Naive thymus-derived CD4-positive, alpha-beta T cell (primary cell): ENCODE measurements around the gene C1QA. TPM values are rescaled to one million over a fixed set of nuclear protein-coding genes. Genes with fewer than 3 reads are reported as not detected.

Source experiments
- ATAC-seq: fragments of 150-1000 bp; cut with Tn5 transposase; 2 replicates; pipeline ENCODE4 v1.10.0; 2021; ENCODE audit warnings: mild to moderate bottlenecking, moderate library complexity
- CTCF ChIA-PET: fragments of 350-600 bp; sonication (Branson Sonifier 250); formaldehyde crosslinking; loops from one replicate; lab custom pipeline; 2021; ENCODE audit warnings: antibody characterized with exemption; lab: Charles Lee
- POLR2A ChIA-PET: fragments of 350-600 bp; sonication (Branson Sonifier 250); formaldehyde crosslinking; loops from one replicate; lab custom pipeline; 2021; ENCODE audit warnings: antibody characterized with exemption, inconsistent platforms; lab: Charles Lee
- DNase-seq, 9 donors: peaks; one replicate each; pipeline versions ENCODE4 v3.0.0 to v3.0.0-alpha.2; 2020 to 2022; ENCODE audit warnings: mixed read lengths in 1 of 9
- H3K27ac ChIP-seq: one replicate; pipeline ENCODE4 v1.7.0; 2013; ENCODE audit warnings: mild to moderate bottlenecking, low read depth, low read length, moderate library complexity
- H3K27me3 ChIP-seq, 2 donors: one replicate each; pipeline ENCODE4 v1.7.0; 2013; ENCODE audit warnings: low read length in 2 of 2, mild to moderate bottlenecking in 2 of 2, moderate library complexity in 2 of 2; ENCODE audit not compliant: control insufficient read depth in 2 of 2, insufficient read depth in 2 of 2
- H3K36me3 ChIP-seq, 3 experiments: 1 replicate in 2 of 3; 2 replicates in 1 of 3; pipeline ENCODE4 v1.7.0; 2013; ENCODE audit warnings: low read length in 3 of 3, mild to moderate bottlenecking in 3 of 3, moderate library complexity in 1 of 3; ENCODE audit not compliant: insufficient read depth in 3 of 3, control insufficient read depth in 2 of 3
- H3K4me1 ChIP-seq, 2 donors: one replicate each; pipeline ENCODE4 v1.7.0; 2013; ENCODE audit warnings: low read length in 2 of 2, mild to moderate bottlenecking in 2 of 2, moderate library complexity in 1 of 2; ENCODE audit not compliant: control insufficient read depth in 2 of 2, insufficient read depth in 2 of 2
- H3K4me3 ChIP-seq: 2 replicates; pipeline ENCODE4 v1.7.0; 2013; ENCODE audit warnings: mild to moderate bottlenecking, low read length
- H3K9me3 ChIP-seq, 3 experiments: 1 replicate in 2 of 3; 2 replicates in 1 of 3; pipeline ENCODE4 v1.7.0; 2013; ENCODE audit warnings: low read length in 3 of 3; ENCODE audit not compliant: control insufficient read depth in 2 of 3
- H3K27ac Mint-ChIP-seq, 9 donors: one replicate each; pipeline ENCODE4 v1.8.0; 2020 to 2022; ENCODE audit warnings: mixed read lengths in 9 of 9, mild to moderate bottlenecking in 8 of 9, moderate library complexity in 5 of 9, inconsistent platforms in 2 of 9
- H3K27me3 Mint-ChIP-seq, 5 donors: one replicate each; pipeline ENCODE4 v1.8.0; 2021 to 2022; ENCODE audit warnings: mixed read lengths in 5 of 5, mild to moderate bottlenecking in 1 of 5
- H3K36me3 Mint-ChIP-seq, 5 donors: one replicate each; pipeline ENCODE4 v1.8.0; 2020 to 2022; ENCODE audit warnings: mixed read lengths in 5 of 5, mild to moderate bottlenecking in 3 of 5, inconsistent platforms in 1 of 5
- H3K4me1 Mint-ChIP-seq, 7 donors: one replicate each; pipeline ENCODE4 v1.8.0; 2020 to 2022; ENCODE audit warnings: mixed read lengths in 7 of 7, mild to moderate bottlenecking in 3 of 7, inconsistent platforms in 1 of 7
- H3K4me3 Mint-ChIP-seq, 10 donors: one replicate each; pipeline ENCODE4 v1.8.0; 2020 to 2022; ENCODE audit warnings: mild to moderate bottlenecking in 10 of 10, mixed read lengths in 10 of 10, moderate library complexity in 6 of 10, inconsistent platforms in 2 of 10
- H3K9me3 Mint-ChIP-seq, 11 donors: one replicate each; pipeline ENCODE4 v1.8.0; 2020 to 2022; ENCODE audit warnings: mixed read lengths in 11 of 11, mild to moderate bottlenecking in 4 of 11, inconsistent platforms in 1 of 11, moderate library complexity in 1 of 11
- intact Hi-C, 2 donors: fragments of 100-400 bp; cut with micrococcal nuclease; formaldehyde crosslinking; loops; one replicate each; pipeline ENCODE4 v1.15.1; 2023
- polyA plus RNA-seq, 2 donors: library from polyadenylated mRNA; unstranded; fragments of 300-500 nt; fragmentation: Illumina TruSeq; gene quantifications; one replicate each; pipeline ENCODE4 v1.2.3, GENCODE V29; 2021
- total RNA-seq, 6 experiments: library from RNA in 5 of 6; stranded (reverse) in 5 of 6; gene quantifications; 1 replicate in 5 of 6; 2 replicates in 1 of 6; pipeline ENCODE4 v1.2.3 and lab custom pipeline; 2021 to 2026

The C1QA gene
- total and polyA plus RNA-seq, 7 experiments from 2014 or later = 0.34 to 3.5 (median 2.8) TPM; not detected in 3

DNA sequence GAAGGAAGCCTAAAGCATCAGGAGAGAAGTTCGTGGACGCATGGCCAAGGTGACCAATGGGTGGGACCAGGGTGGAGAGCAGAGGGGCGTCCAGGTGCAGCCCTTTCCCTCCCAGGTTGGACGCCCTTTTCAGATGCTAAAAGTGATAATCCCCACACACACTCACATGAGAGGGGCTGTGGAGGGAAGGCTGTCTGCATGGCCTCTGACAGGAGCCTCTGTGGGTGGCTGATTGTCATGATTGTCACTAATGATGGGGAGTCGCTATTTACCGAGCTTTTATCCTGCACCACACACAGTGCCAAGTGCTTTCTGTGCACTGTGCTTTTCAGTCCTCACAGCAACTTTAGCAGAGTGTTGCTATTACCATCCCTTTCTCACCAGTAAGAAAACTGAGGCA, 27.1 kb upstream of the C1QA start:
- no peak overlapping the region for H3K27ac ChIP-seq
- H3K4me1 ChIP-seq = no peaks in the 10 kb centered on the region
- intact Hi-C loops = no loop called here
- CTCF ChIA-PET = no interaction called here
- ATAC-seq (no peak), DNase-seq (no peak)
- Mint-ChIP-seq H3K4me3 (no peak overlapping the region), H3K27me3 (peaks cover 17 to 83% (median 66%) of the 10 kb centered on the region in 5 donors), H3K27ac (no peak overlapping the region), H3K9me3 (peaks cover 0 to 8% (median 0%) of the 10 kb centered on the region in 11 donors), H3K36me3 (peaks cover 0 to 3% (median 0%) of the 10 kb centered on the region in 5 donors), H3K4me1 (peaks cover 0 to 3% (median 0%) of the 10 kb centered on the region in 7 donors)
- H3K27me3 ChIP-seq = no peaks in the 10 kb centered on the region
- no peaks in the 10 kb centered on the region for H3K9me3 ChIP-seq
- POLR2A ChIA-PET = no interaction called here
- H3K4me3 ChIP-seq = no peak overlapping the region
- H3K36me3 ChIP-seq = no peaks in the 10 kb centered on the region

- Mint-ChIP-seq H3K27ac (no peak overlapping the region), H3K27me3 (peaks cover 10 to 82% (median 62%) of the 10 kb centered on the region in 5 donors), H3K36me3 (peaks cover 0 to 3% (median 0%) of the 10 kb centered on the region in 5 donors), H3K4me1 (peaks cover 0 to 2% (median 0%) of the 10 kb centered on the region in 7 donors), H3K4me3 (no peak overlapping the region), H3K9me3 (peaks cover 0 to 8% (median 0%) of the 10 kb centered on the region in 11 donors)
- no peak overlapping the region for H3K27ac ChIP-seq
- no peaks in the 10 kb centered on the region for H3K36me3 ChIP-seq
- no peaks in the 10 kb centered on the region for H3K27me3 ChIP-seq
- no peak for ATAC-seq
- no peak overlapping the region for H3K4me3 ChIP-seq
- intact Hi-C loops = no loop called here
- H3K9me3 ChIP-seq = no peaks in the 10 kb centered on the region
- ChIA-PET POLR2A (no interaction called here), CTCF (no interaction called here)
- no peaks in the 10 kb centered on the region for H3K4me1 ChIP-seq
- DNase-seq = peak in 2 of 9 donors; percentile 6 to 12
Observed at GRCh38 chr1:22611530-22611947, 24.9 kb upstream of the C1QA start.

DNA sequence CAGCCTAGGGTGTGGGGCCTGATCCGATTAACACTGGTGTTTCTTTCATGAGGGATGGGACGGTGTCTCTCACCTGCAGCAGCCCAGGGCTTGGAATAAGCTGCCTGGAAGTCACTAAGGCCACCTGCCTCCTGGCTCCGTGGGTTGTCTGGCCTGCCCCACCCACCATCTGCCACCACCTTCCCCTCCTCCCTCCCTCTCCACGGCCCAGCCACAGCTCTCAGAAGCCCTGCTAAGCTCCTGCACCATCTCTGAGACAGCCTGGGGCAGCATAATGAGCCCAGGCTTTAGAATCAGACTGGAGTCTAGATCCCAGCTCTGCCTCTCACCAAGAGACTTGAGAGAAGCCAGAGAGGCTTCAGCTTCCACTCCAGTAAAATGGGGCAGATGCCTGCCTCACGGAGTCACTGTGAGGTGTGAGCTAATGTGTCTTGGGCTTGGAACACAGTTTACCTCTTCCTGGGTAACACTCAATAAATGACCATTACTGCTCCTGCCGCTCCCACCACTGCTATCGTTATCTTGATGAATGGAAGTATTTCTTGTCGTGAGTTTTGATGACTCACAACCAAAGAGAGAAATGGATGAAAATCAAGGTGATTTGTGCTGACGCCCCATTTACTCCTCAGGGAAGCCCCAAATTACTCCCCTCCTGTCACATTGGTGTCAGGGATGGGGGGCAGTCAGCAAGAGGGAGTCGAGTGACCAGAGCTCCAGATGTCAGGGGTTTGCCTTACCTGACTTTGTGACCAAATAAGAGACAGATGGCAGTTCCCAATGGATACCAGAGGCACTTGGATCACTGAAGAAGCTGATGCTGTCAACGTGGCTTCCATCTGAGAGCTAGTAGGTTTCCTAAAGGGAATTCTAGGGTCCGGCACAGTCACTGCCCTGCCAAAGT, 23.5 kb upstream of the C1QA start:
- no peak overlapping the region for H3K27ac ChIP-seq
- intact Hi-C loops = no loop called here
- Mint-ChIP-seq H3K4me3 (no peak overlapping the region), H3K36me3 (peaks cover 0 to 3% (median 0%) of the 10 kb centered on the region in 5 donors), H3K27ac (no peak overlapping the region), H3K27me3 (peaks cover 4 to 84% (median 65%) of the 10 kb centered on the region in 5 donors), H3K9me3 (peaks cover 0 to 8% (median 0%) of the 10 kb centered on the region in 11 donors), H3K4me1 (no peaks in the 10 kb centered on the region)
- no peak overlapping the region for H3K4me3 ChIP-seq
- ATAC-seq (no peak), DNase-seq (no peak)
- no peaks in the 10 kb centered on the region for H3K9me3 ChIP-seq
- H3K27me3 ChIP-seq = no peaks in the 10 kb centered on the region
- ChIA-PET POLR2A (interaction anchor here (0.6 kb wide), 1 partner anchor 512 kb away, joined by 3 read pairs; no protein-coding TSS in a partner anchor), CTCF (no interaction called here)
- H3K4me1 ChIP-seq = no peaks in the 10 kb centered on the region
- H3K36me3 ChIP-seq = no peaks in the 10 kb centered on the region

- DNase-seq (no peak), ATAC-seq (no peak)
- no peak overlapping the region for H3K27ac ChIP-seq
Observed at GRCh38 chr1:22613572-22613918, 22.9 kb upstream of the C1QA start.

DNA sequence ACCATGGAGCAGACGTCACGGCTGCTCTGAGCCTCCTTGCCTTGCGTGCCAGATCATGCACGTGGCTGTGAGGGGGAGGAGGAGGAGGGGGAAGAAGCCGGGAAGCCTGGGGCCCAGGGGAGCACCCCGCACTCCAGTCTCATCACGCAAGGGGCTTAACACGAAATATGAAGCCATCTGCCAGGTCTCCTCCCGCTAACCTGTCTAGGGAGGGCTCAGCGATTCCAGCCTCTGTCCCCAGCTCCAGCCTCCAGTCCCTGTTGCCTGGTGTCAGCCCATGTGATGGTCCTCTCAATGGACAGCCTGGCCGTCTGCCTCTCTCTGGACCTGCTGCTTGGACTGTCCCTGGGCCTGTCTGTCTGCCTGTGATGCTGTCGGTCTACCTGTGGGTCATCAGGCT, 22.5 kb upstream of the C1QA start:
- Histone ChIP-seq H3K27me3 (no peaks in the 10 kb centered on the region), H3K36me3 (no peaks in the 10 kb centered on the region), H3K4me3 (no peak overlapping the region), H3K27ac (no peak overlapping the region), H3K4me1 (no peaks in the 10 kb centered on the region), H3K9me3 (no peaks in the 10 kb centered on the region)
- Mint-ChIP-seq H3K4me1 (no peaks in the 10 kb centered on the region), H3K36me3 (peaks cover 0 to 3% (median 0%) of the 10 kb centered on the region in 5 donors), H3K27ac (no peak overlapping the region), H3K27me3 (peaks cover 2 to 81% (median 59%) of the 10 kb centered on the region in 5 donors), H3K4me3 (no peak overlapping the region), H3K9me3 (peaks cover 0 to 8% (median 0%) of the 10 kb centered on the region in 11 donors)
- DNase-seq (no peak), ATAC-seq (no peak)
- intact Hi-C loops = no loop called here
- ChIA-PET POLR2A (no interaction called here), CTCF (no interaction called here)

More at GRCh38 chr1:22613572-22613918, 22.9 kb upstream of the C1QA start:
- intact Hi-C loops = no loop called here
- POLR2A ChIA-PET = no interaction called here
- Histone ChIP-seq H3K4me1 (no peaks in the 10 kb centered on the region), H3K36me3 (no peaks in the 10 kb centered on the region), H3K4me3 (no peak overlapping the region), H3K9me3 (no peaks in the 10 kb centered on the region), H3K27me3 (no peaks in the 10 kb centered on the region)
- Mint-ChIP-seq H3K27me3 (peaks cover 0 to 82% (median 61%) of the 10 kb centered on the region in 5 donors), H3K4me1 (no peaks in the 10 kb centered on the region), H3K9me3 (peaks cover 0 to 8% (median 0%) of the 10 kb centered on the region in 11 donors), H3K4me3 (no peak overlapping the region), H3K36me3 (peaks cover 0 to 3% (median 0%) of the 10 kb centered on the region in 5 donors), H3K27ac (no peak overlapping the region)
- CTCF ChIA-PET = no interaction called here

DNA sequence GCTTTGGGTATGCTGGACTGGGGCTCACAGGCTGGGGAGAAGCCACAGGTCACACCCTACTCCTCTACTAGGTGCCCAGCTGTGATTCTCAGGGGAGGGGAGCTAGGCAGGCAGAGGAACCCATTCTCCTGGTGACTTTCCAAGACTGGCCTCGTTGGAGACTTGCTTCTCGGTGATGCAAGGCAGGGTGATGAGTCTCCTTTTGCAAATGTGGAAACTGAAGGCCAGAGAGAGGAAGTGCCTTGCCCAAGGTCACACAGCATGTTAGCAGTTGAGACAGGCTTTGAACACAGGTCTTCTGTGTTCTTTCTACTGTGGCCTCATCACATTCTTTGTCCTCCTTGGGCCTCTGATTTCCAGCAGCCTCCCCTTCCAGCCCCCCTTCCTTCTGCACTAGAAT, 20.5 kb upstream of the C1QA start:
- Histone ChIP-seq H3K4me3 (no peak overlapping the region), H3K27ac (no peak overlapping the region), H3K4me1 (no peaks in the 10 kb centered on the region), H3K36me3 (no peaks in the 10 kb centered on the region), H3K9me3 (no peaks in the 10 kb centered on the region), H3K27me3 (no peaks in the 10 kb centered on the region)
- POLR2A ChIA-PET = no interaction called here
- no peak for ATAC-seq
- Mint-ChIP-seq H3K9me3 (peaks cover 0 to 7% (median 0%) of the 10 kb centered on the region in 11 donors), H3K27ac (no peak overlapping the region), H3K4me3 (no peak overlapping the region), H3K36me3 (peaks cover 0 to 3% (median 0%) of the 10 kb centered on the region in 5 donors), H3K4me1 (no peaks in the 10 kb centered on the region), H3K27me3 (peaks cover 3 to 76% (median 51%) of the 10 kb centered on the region in 5 donors)
- intact Hi-C loops = no loop called here
- CTCF ChIA-PET = interaction anchor here (0.5 kb wide), 1 partner anchor 575 kb away, joined by 3 read pairs; no protein-coding TSS in a partner anchor
- no peak for DNase-seq
